Dendritic cell treated with granulocyte-macrophage colony-stimulating factor and Interleukin-4, amounts not matched to agents 40 ng/mL and 50 ng/mL, for 4 days (primary cell): ENCODE measurements around the gene MN1.

Source experiments
- H3K27ac Mint-ChIP-seq: one replicate; pipeline ENCODE4 v1.8.0; 2022; ENCODE audit warnings: mild to moderate bottlenecking, mixed read lengths
- H3K27me3 Mint-ChIP-seq: one replicate; pipeline ENCODE4 v1.8.0; 2022; ENCODE audit warnings: mild to moderate bottlenecking, mixed read lengths
- H3K36me3 Mint-ChIP-seq: one replicate; pipeline ENCODE4 v1.8.0; 2022; ENCODE audit warnings: low read depth, mixed read lengths
- H3K4me1 Mint-ChIP-seq: one replicate; pipeline ENCODE4 v1.8.0; 2022; ENCODE audit warnings: low read depth, mixed read lengths
- H3K4me3 Mint-ChIP-seq: one replicate; pipeline ENCODE4 v1.8.0; 2022; ENCODE audit warnings: mild to moderate bottlenecking, moderate library complexity, mixed read lengths
- H3K9me3 Mint-ChIP-seq: one replicate; pipeline ENCODE4 v1.8.0; 2022; ENCODE audit warnings: mixed read lengths
- intact Hi-C: fragments of 100-400 bp; cut with micrococcal nuclease; formaldehyde crosslinking; loops from one replicate; pipeline ENCODE4 v1.15.0; 2022

The MN1 gene

GRCh38 chr22:27801616-27802345 lies at the start of gene MN1:
MN1 (minus strand) TSS chr22:27801756; CDS start chr22:27800543, 1,213 bp downstream.
- peaks cover 48% of the 10 kb centered on the region for H3K27me3 Mint-ChIP-seq
- peaks cover 6% of the 10 kb centered on the region for H3K36me3 Mint-ChIP-seq
- peak within 1 kb of the TSS; percentile 81 for H3K4me3 Mint-ChIP-seq
- H3K4me1 Mint-ChIP-seq = peaks cover 36% of the 10 kb centered on the region
- H3K9me3 Mint-ChIP-seq = no peaks in the 10 kb centered on the region
- intact Hi-C loops = loop anchor here (10.0 kb wide), 1 partner anchor 967 kb away; no protein-coding TSS in a partner anchor
- H3K27ac Mint-ChIP-seq = peak within 1 kb of the TSS; percentile 54

DNA sequence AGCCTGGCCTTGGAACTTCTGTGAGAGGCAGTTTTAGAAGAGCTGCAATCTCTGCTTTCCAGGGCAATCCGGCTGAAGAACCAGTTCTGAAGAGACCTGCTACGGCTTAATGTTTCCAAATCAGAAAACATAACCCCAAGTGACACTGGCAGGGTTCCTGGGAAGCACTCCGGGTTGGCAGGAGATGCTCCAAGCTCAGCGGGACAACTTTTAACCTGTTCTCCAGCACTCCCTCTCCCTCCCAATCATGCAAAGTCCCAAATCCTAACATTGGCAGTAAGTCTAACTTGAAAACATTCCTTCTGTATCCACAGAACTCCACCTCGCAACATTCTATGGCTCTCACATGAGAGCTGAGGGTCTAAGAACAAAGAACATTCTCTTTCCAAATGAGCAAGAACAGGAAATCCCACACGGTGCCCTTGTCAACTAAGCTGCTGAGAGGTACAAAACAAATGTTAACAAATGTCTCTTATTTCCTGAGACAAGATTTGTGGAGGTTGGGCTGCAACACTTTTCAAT lies 48.5 kb upstream of the MN1 start:
- H3K27ac Mint-ChIP-seq = no peak overlapping the region
- intact Hi-C loops = no loop called here
- H3K36me3 Mint-ChIP-seq = peaks cover 94% of the 10 kb centered on the region
- no peaks in the 10 kb centered on the region for H3K4me1 Mint-ChIP-seq
- no peaks in the 10 kb centered on the region for H3K9me3 Mint-ChIP-seq
- H3K4me3 Mint-ChIP-seq = no peak overlapping the region
- no peaks in the 10 kb centered on the region for H3K27me3 Mint-ChIP-seq

GRCh38 chr22:27848005-27848404 lies 46.4 kb upstream of the MN1 start:
- intact Hi-C loops = no loop called here
- Mint-ChIP-seq H3K36me3 (peaks cover 83% of the 10 kb centered on the region), H3K9me3 (no peaks in the 10 kb centered on the region), H3K4me1 (no peaks in the 10 kb centered on the region), H3K27me3 (no peaks in the 10 kb centered on the region), H3K4me3 (no peak overlapping the region), H3K27ac (no peak overlapping the region)

- Mint-ChIP-seq H3K27ac (no peak overlapping the region), H3K4me3 (no peak overlapping the region), H3K27me3 (no peaks in the 10 kb centered on the region), H3K4me1 (no peaks in the 10 kb centered on the region), H3K9me3 (no peaks in the 10 kb centered on the region), H3K36me3 (peaks cover 83% of the 10 kb centered on the region)
- intact Hi-C loops = no loop called here
Observed at GRCh38 chr22:27846910-27847309, 45.4 kb upstream of the MN1 start.

DNA sequence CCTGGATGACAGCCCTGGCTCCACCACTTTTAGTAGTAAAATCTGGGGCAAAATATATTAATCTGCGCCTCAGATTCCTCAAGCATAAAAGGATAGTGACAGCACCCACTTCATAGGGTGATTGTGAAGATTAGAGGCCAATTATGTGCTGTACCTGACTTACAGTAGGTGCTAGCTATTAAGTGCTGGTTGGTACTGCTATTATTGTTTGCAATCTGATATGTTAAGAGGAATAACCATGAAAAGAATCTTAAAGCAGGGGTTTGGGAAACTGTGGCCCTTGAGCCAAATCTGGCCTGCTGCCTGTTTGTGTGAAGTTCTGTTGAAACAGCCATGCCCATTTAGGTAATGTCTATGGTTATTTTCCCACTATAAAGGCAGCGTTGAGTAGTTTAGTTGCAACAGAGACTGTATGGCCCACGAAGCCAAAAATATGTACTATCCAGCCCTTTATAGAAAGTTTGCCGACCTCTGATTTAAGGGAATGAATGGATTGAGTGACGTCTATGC lies 44.7 kb upstream of the MN1 start:
- Mint-ChIP-seq H3K4me3 (no peak overlapping the region), H3K4me1 (no peaks in the 10 kb centered on the region), H3K9me3 (no peaks in the 10 kb centered on the region), H3K27me3 (no peaks in the 10 kb centered on the region), H3K27ac (no peak overlapping the region), H3K36me3 (peaks cover 83% of the 10 kb centered on the region)
- intact Hi-C loops = no loop called here

DNA sequence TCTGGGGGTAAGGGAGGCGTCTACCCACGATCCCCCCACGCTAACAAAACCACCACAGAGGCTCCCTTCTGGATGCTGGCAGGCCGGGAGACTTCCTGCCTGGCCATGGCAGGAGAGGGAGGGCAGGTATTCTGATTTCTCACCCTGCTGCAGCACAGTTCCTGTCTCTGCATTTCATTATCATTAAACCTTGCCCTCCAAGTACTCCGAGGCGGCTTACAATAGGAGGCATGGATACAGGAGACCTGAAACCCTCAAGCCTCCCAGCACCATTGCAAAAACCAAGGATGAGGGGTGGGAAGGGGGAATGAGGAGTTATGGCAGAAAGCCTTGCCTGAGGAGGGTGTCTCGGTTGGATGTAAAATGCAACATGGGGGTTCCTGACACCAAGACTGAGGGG lies 44.1 kb upstream of the MN1 start:
- no peaks in the 10 kb centered on the region for H3K4me1 Mint-ChIP-seq
- intact Hi-C loops = no loop called here
- H3K27ac Mint-ChIP-seq = no peak overlapping the region
- no peaks in the 10 kb centered on the region for H3K9me3 Mint-ChIP-seq
- no peaks in the 10 kb centered on the region for H3K27me3 Mint-ChIP-seq
- H3K36me3 Mint-ChIP-seq = peaks cover 81% of the 10 kb centered on the region
- no peak overlapping the region for H3K4me3 Mint-ChIP-seq

DNA sequence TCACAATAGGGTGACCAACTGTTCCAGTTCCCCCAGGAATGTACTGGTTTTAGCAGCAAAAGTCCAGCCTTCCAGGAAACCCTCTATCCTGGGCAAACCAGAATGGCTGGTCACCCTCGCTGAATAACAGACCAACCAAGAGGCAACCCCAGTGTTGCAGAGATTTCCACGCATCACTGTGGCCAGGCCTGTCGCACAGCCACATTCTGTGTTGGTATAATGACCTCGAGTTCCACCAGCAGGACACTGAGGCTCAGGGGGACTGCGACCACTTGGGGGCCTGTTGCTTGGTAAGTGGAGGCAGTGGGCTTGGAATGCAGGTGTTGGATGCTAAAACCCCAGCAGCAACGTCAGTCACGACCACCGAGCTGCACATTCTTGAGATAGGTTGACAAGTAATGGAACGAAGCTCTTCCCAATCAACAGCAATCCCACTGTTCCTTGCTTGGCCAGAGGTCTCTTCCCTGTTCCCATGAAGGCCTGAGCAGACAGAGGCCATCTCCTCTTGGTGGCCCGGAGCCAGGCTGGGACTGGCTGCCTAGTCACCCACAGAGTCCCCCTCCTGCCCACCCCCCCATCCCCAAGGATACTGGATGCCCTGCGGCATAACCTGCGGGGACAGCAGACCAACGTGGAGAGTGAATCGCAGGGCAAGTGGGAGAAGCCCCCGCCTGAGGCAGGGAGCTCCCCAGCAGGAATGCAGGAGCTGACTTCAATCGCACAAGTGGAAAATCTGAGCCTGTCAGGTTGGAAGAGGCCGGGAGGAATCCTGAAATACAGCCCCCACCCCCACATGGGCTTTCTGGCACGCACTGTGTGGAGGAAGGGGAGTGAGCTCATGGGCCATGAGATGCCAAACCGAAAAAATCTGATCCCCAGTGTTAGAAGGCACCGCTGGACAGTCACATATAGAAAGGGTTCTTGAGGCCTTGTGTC lies 43.4 kb upstream of the MN1 start:
- H3K4me1 Mint-ChIP-seq = no peaks in the 10 kb centered on the region

DNA sequence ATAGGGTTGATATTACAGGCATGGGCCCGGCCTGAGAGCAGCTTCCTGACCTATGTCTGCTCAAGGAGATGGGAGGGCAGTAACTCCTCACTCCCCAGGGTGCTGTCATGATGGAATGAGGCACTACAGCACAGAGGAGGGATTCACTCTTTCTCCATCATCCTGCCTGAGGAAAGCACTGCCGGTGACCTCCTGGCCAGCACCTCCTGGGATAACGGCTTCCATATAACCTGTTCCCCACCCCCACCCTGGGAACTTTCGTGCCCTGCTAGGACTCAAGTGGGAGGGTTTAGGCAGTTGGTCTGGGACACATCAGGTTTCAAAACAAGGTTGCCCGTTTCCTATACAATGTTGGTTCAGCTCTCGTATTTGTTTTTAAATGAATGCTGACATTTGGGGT lies 42.7 kb upstream of the MN1 start:
- Mint-ChIP-seq H3K27ac (no peak overlapping the region), H3K4me1 (no peaks in the 10 kb centered on the region), H3K9me3 (no peaks in the 10 kb centered on the region), H3K4me3 (no peak overlapping the region), H3K27me3 (no peaks in the 10 kb centered on the region), H3K36me3 (peaks cover 67% of the 10 kb centered on the region)
- intact Hi-C loops = no loop called here

More for the DNA sequence above, 43.4 kb upstream of the MN1 start:
- peaks cover 74% of the 10 kb centered on the region for H3K36me3 Mint-ChIP-seq
- no peaks in the 10 kb centered on the region for H3K9me3 Mint-ChIP-seq
- no peaks in the 10 kb centered on the region for H3K27me3 Mint-ChIP-seq
- intact Hi-C loops = no loop called here
- no peak overlapping the region for H3K27ac Mint-ChIP-seq
- H3K4me3 Mint-ChIP-seq = no peak overlapping the region

GRCh38 chr22:27843441-27843840 lies 41.9 kb upstream of the MN1 start:
- peaks cover 59% of the 10 kb centered on the region for H3K36me3 Mint-ChIP-seq
- H3K4me1 Mint-ChIP-seq = no peaks in the 10 kb centered on the region
- no peak overlapping the region for H3K4me3 Mint-ChIP-seq
- H3K27me3 Mint-ChIP-seq = no peaks in the 10 kb centered on the region
- H3K9me3 Mint-ChIP-seq = no peaks in the 10 kb centered on the region
- intact Hi-C loops = no loop called here
- no peak overlapping the region for H3K27ac Mint-ChIP-seq

GRCh38 chr22:27842669-27843431 lies 41.3 kb upstream of the MN1 start:
- Mint-ChIP-seq H3K27ac (no peak overlapping the region), H3K4me3 (no peak overlapping the region), H3K9me3 (no peaks in the 10 kb centered on the region), H3K4me1 (no peaks in the 10 kb centered on the region), H3K27me3 (no peaks in the 10 kb centered on the region), H3K36me3 (peaks cover 53% of the 10 kb centered on the region)
- intact Hi-C loops = no loop called here

GRCh38 chr22:27842201-27842600 lies 40.6 kb upstream of the MN1 start:
- H3K4me1 Mint-ChIP-seq = no peaks in the 10 kb centered on the region
- no peaks in the 10 kb centered on the region for H3K9me3 Mint-ChIP-seq
- H3K36me3 Mint-ChIP-seq = peaks cover 47% of the 10 kb centered on the region
- no peak overlapping the region for H3K27ac Mint-ChIP-seq
- no peaks in the 10 kb centered on the region for H3K27me3 Mint-ChIP-seq
- intact Hi-C loops = no loop called here
- no peak overlapping the region for H3K4me3 Mint-ChIP-seq

DNA sequence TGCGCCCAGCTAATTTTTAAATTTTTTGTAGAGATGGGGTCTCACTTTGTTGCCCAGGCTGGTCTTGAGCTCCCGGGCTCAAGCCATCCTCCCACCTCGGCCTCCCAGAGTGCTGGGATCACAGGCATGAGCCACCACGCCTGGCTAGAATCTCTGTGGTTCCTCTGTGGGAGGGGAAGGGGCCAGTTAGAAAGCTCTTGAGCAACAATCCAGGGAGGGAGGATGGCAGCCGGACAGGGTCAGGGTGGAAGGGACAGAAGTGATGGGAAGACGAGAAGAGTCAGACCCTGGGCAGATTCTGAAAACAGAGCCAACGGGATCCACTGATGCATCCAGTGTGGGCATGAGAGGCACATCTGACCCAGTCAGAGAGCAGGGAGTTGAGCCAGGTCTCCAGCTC lies 38.9 kb upstream of the MN1 start:
- no peaks in the 10 kb centered on the region for H3K27me3 Mint-ChIP-seq
- no peak overlapping the region for H3K4me3 Mint-ChIP-seq
- H3K4me1 Mint-ChIP-seq = no peaks in the 10 kb centered on the region
- no peaks in the 10 kb centered on the region for H3K9me3 Mint-ChIP-seq
- H3K27ac Mint-ChIP-seq = no peak overlapping the region
- intact Hi-C loops = no loop called here
- peaks cover 34% of the 10 kb centered on the region for H3K36me3 Mint-ChIP-seq

- Mint-ChIP-seq H3K27me3 (no peaks in the 10 kb centered on the region), H3K27ac (no peak overlapping the region), H3K4me1 (no peaks in the 10 kb centered on the region), H3K36me3 (peaks cover 28% of the 10 kb centered on the region), H3K9me3 (no peaks in the 10 kb centered on the region), H3K4me3 (no peak overlapping the region)
- intact Hi-C loops = no loop called here
Observed at GRCh38 chr22:27839057-27839660, 37.6 kb upstream of the MN1 start.
